HG03571 (cell line): ENCODE measurements around the gene ACTN1.

Experiments used
- ATAC-seq: cut with Tn5 transposase; IDR thresholded peaks from one replicate; pipeline ENCODE4 v1.9.1; 2021; ENCODE audit not compliant: unreplicated experiment

Gene ACTN1

GRCh38 chr14:68921049-68921448, 58.1 kb downstream of the ACTN1 start:
- no peak for ATAC-seq

- no peak for ATAC-seq
These were observed 59.8 kb downstream of the ACTN1 start for GRCh38 chr14:68919129-68919927.

GRCh38 chr14:68918612-68919011, 60.5 kb downstream of the ACTN1 start:
- ATAC-seq: no peak

- no peak for ATAC-seq
These were observed 62.7 kb downstream of the ACTN1 start for GRCh38 chr14:68916358-68916941.

- no peak for ATAC-seq
These were observed 65.6 kb downstream of the ACTN1 start for GRCh38 chr14:68913516-68913915.

GRCh38 chr14:68911594-68912227, 67.4 kb downstream of the ACTN1 start:
- no peak for ATAC-seq

GRCh38 chr14:68910540-68910939, 68.6 kb downstream of the ACTN1 start:
- ATAC-seq: no peak

- ATAC-seq: no peak
These were observed 70.3 kb downstream of the ACTN1 start for GRCh38 chr14:68908803-68909202.

GRCh38 chr14:68908201-68908600, 70.9 kb downstream of the ACTN1 start:
- ATAC-seq: no peak

- no peak for ATAC-seq
These were observed 72.7 kb downstream of the ACTN1 start for GRCh38 chr14:68906439-68906838.

GRCh38 chr14:68905107-68905895, 73.8 kb downstream of the ACTN1 start:
- no peak for ATAC-seq

GRCh38 chr14:68902357-68902756, 76.7 kb downstream of the ACTN1 start:
- ATAC-seq: no peak

GRCh38 chr14:68899033-68899603, 80.0 kb downstream of the ACTN1 start:
- no peak for ATAC-seq

- no peak for ATAC-seq
These were observed 80.7 kb downstream of the ACTN1 start for GRCh38 chr14:68898248-68899032.

GRCh38 chr14:68897559-68898155, 81.4 kb downstream of the ACTN1 start:
- no peak for ATAC-seq

- ATAC-seq: no peak
These were observed 83.0 kb downstream of the ACTN1 start for GRCh38 chr14:68896132-68896531.

GRCh38 chr14:68894802-68895703, 84.0 kb downstream of the ACTN1 start:
- ATAC-seq: no peak

- no peak for ATAC-seq
These were observed 85.0 kb downstream of the ACTN1 start for GRCh38 chr14:68894123-68894522.

- no peak for ATAC-seq
These were observed 85.5 kb downstream of the ACTN1 start for GRCh38 chr14:68893566-68893965.
